Loucy (cell line): ENCODE data around the gene LRRC55.

Experiments used
- CTCF ChIP-seq: fragments of 200-600 bp; sonication (generic); conservative IDR thresholded peaks from 2 replicates; pipeline ENCODE4 v1.5.1; 2014; ENCODE audit warnings: mild to moderate bottlenecking, antibody characterized with exemption, low read length
- EZH2phosphoT487 ChIP-seq: fragments of 200-600 bp; IDR thresholded peaks from 2 replicates; pipeline ENCODE4 v1.6.1; 2018; ENCODE audit warnings: antibody characterized with exemption, mild to moderate bottlenecking, moderate library complexity, borderline replicate concordance

- TF ChIP-seq CTCF (no peak), EZH2phosphoT487 (no peak)
Observed at GRCh38 chr11:57217053-57217452, 35.3 kb downstream of the LRRC55 start.
